ENCODE data around the gene FHIT. TPM values are rescaled to one million over a fixed set of nuclear protein-coding genes. Genes with fewer than 3 reads are reported as not detected.

The FHIT gene
- polyA plus RNA-seq, 1 of the 3 experiments (the other 2 are of a cell fraction): 0.41 TPM

DNA sequence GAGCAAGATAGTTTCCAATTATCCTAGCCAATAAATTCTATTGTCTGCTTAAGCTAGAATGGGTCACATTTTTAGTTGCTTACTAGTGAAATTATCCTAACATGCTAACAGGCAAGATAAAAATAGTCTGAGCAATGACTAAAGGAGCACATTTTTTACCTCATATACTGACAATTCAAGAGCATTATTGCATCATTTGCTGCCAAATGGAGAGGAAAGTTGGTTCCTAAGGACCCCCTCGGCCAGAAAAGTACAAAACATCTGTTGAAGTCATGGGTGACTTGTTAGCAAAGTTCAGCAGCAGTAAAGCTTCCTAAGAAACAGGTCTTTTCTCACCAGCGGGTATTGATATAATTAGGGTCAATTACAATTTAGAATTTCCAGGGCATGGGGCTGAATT is 1001.0 kb downstream of the FHIT start:
- H3K4me2 ChIP-seq: no peak overlapping the region
- 28% methylated on average over 2 of the region's 2 CpGs for WGBS (ENCODE audit: low lambda C conversion rate)
- no peak for TF ChIP-seq ELF1 (IDR thresholded peaks at IDR 0.05)
- TF ChIP-seq NFIC (IDR thresholded peaks at IDR 0.05; ENCODE audit: borderline replicate concordance): no peak
- no peak for TF ChIP-seq GABPA (IDR thresholded peaks at IDR 0.05; ENCODE audit: low read depth)
- no peak for TF ChIP-seq EZH2phosphoT487 (IDR thresholded peaks at IDR 0.05; ENCODE audit: borderline replicate concordance, low read depth)
- no peak for TF ChIP-seq SIN3A (IDR thresholded peaks at IDR 0.05; ENCODE audit: borderline replicate concordance, low read depth, low read length)
- no peak for TF ChIP-seq RXRA (IDR thresholded peaks at IDR 0.05; ENCODE audit: borderline replicate concordance, low read depth)
- TF ChIP-seq, protein P1, sequence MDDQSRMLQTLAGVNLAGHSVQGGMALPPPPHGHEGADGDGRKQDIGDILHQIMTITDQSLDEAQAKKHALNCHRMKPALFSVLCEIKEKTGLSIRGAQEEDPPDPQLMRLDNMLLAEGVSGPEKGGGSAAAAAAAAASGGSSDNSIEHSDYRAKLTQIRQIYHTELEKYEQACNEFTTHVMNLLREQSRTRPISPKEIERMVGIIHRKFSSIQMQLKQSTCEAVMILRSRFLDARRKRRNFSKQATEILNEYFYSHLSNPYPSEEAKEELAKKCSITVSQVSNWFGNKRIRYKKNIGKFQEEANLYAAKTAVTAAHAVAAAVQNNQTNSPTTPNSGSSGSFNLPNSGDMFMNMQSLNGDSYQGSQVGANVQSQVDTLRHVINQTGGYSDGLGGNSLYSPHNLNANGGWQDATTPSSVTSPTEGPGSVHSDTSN (IDR thresholded peaks at IDR 0.05): no peak
- no peak overlapping the region for H3K4me3 ChIP-seq (ENCODE audit: low read depth in 2 of 2, low read length in 1 of 2)
- H4K20me1 ChIP-seq (ENCODE audit: insufficient read depth): no peaks in the 10 kb centered on the region
- H3K27me3 ChIP-seq (ENCODE audit: insufficient read depth): no peaks in the 10 kb centered on the region
- no peak for DNase-seq
- ChIA-PET POLR2A (no interaction called here), CTCF (no interaction called here)
- no peaks in the 10 kb centered on the region for H3F3A ChIP-seq (replicated peaks; ENCODE audit: insufficient read depth)
- no peaks in the 10 kb centered on the region for H3K9me2 ChIP-seq
- H3K27ac ChIP-seq (ENCODE audit: low read depth in 2 of 2, low read length in 1 of 2): no peak overlapping the region
- H3K79me2 ChIP-seq (ENCODE audit: insufficient read depth): no peaks in the 10 kb centered on the region
- H3K9me3 ChIP-seq: no peaks in the 10 kb centered on the region
- no peak overlapping the region for H3K9ac ChIP-seq
- H3K4me1 ChIP-seq (ENCODE audit: control insufficient read depth in 1 of 2, insufficient read depth in 2 of 2, low read depth in 1 of 2, low read length in 1 of 2): no peaks in the 10 kb centered on the region
- no peak overlapping the region for H2AFZ ChIP-seq (ENCODE audit: low read depth)
- H3K36me3 ChIP-seq (replicated peaks in 1 of 2; ENCODE audit: control insufficient read depth in 1 of 2, insufficient read depth in 2 of 2, low read length in 1 of 2): no peaks in the 10 kb centered on the region

GRCh38 chr3:60246361-60246760 is 1004.9 kb downstream of the FHIT start:
- CTCF ChIA-PET: no interaction called here
- 25% methylated on average over 4 of the region's 4 CpGs for WGBS (ENCODE audit: low lambda C conversion rate)
- no peaks in the 10 kb centered on the region for H3K4me1 ChIP-seq (ENCODE audit: control insufficient read depth in 1 of 2, insufficient read depth in 2 of 2, low read depth in 1 of 2, low read length in 1 of 2)

More at GRCh38 chr3:60246361-60246760, 1004.9 kb downstream of the FHIT start:
- TF ChIP-seq REST (IDR thresholded peaks at IDR 0.05; ENCODE audit: low read depth, low read length): no peak
- no peak for TF ChIP-seq RXRA (IDR thresholded peaks at IDR 0.05; ENCODE audit: borderline replicate concordance, low read depth)
- no peak for TF ChIP-seq JUND (IDR thresholded peaks at IDR 0.05)
- TF ChIP-seq NRF1 (IDR thresholded peaks at IDR 0.05; ENCODE audit: low read depth, low read length): no peak
- TF ChIP-seq ZBTB33 (IDR thresholded peaks at IDR 0.05; ENCODE audit: borderline replicate concordance, low read depth): no peak
- no peak for TF ChIP-seq EZH2phosphoT487 (IDR thresholded peaks at IDR 0.05; ENCODE audit: borderline replicate concordance, low read depth)
- no peak for TF ChIP-seq TCF12 (IDR thresholded peaks at IDR 0.05)
- no peak for TF ChIP-seq TAF1 (IDR thresholded peaks at IDR 0.05; ENCODE audit: borderline replicate concordance, low read depth, low read length)
- no peak for TF ChIP-seq FOXJ3 (CRISPR knock-in tag; IDR thresholded peaks at IDR 0.05)
- TF ChIP-seq, protein P2, sequence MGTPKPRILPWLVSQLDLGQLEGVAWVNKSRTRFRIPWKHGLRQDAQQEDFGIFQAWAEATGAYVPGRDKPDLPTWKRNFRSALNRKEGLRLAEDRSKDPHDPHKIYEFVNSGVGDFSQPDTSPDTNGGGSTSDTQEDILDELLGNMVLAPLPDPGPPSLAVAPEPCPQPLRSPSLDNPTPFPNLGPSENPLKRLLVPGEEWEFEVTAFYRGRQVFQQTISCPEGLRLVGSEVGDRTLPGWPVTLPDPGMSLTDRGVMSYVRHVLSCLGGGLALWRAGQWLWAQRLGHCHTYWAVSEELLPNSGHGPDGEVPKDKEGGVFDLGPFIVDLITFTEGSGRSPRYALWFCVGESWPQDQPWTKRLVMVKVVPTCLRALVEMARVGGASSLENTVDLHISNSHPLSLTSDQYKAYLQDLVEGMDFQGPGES (IDR thresholded peaks at IDR 0.05; ENCODE audit: low read depth, low read length): no peak
- no peak for TF ChIP-seq USF1 (IDR thresholded peaks at IDR 0.05; ENCODE audit: borderline replicate concordance, low read depth)
- H3K36me3 ChIP-seq (replicated peaks in 1 of 2; ENCODE audit: control insufficient read depth in 1 of 2, insufficient read depth in 2 of 2, low read length in 1 of 2): no peaks in the 10 kb centered on the region
- H3K9ac ChIP-seq: no peak overlapping the region
- no peak overlapping the region for H2AFZ ChIP-seq (ENCODE audit: low read depth)
- no peaks in the 10 kb centered on the region for H3F3A ChIP-seq (replicated peaks; ENCODE audit: insufficient read depth)
- no peak overlapping the region for H3K27ac ChIP-seq (ENCODE audit: low read depth in 2 of 2, low read length in 1 of 2)
- no peak for DNase-seq
- POLR2A ChIA-PET: no interaction called here
- H3K4me2 ChIP-seq: no peak overlapping the region
- no peaks in the 10 kb centered on the region for H3K27me3 ChIP-seq (ENCODE audit: insufficient read depth)
- H3K9me2 ChIP-seq: no peaks in the 10 kb centered on the region
- no peak overlapping the region for H3K4me3 ChIP-seq (ENCODE audit: low read depth in 2 of 2, low read length in 1 of 2)
- no peaks in the 10 kb centered on the region for H3K9me3 ChIP-seq
- no peaks in the 10 kb centered on the region for H3K79me2 ChIP-seq (ENCODE audit: insufficient read depth)
- H4K20me1 ChIP-seq (ENCODE audit: insufficient read depth): no peaks in the 10 kb centered on the region
